Measurements from ENCODE around the gene SCNN1A.

The SCNN1A gene

DNA sequence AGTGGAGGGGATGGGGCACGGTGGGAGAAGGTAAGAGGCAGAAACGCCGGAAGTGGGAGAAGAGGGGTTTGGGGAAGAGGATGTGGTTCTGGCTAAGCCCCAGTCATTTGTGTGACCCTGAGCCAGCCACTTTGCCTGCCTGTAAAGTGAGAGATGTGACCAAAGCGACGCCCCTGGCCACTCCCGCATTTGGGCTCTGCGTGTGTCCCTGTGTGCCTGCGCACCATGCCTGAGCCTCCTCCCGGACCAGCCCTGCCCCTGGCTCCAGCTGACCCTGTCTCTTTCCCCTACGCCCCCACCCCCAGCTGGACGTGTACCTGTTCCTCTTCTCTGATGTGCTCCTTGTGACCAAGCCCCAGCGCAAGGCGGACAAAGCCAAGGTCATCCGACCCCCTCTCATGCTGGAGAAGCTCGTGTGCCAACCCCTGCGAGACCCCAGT, 56.9 kb downstream of the SCNN1A start:
- DNase-seq (ENCODE audit: low read depth, low spot score), result no peak

DNA sequence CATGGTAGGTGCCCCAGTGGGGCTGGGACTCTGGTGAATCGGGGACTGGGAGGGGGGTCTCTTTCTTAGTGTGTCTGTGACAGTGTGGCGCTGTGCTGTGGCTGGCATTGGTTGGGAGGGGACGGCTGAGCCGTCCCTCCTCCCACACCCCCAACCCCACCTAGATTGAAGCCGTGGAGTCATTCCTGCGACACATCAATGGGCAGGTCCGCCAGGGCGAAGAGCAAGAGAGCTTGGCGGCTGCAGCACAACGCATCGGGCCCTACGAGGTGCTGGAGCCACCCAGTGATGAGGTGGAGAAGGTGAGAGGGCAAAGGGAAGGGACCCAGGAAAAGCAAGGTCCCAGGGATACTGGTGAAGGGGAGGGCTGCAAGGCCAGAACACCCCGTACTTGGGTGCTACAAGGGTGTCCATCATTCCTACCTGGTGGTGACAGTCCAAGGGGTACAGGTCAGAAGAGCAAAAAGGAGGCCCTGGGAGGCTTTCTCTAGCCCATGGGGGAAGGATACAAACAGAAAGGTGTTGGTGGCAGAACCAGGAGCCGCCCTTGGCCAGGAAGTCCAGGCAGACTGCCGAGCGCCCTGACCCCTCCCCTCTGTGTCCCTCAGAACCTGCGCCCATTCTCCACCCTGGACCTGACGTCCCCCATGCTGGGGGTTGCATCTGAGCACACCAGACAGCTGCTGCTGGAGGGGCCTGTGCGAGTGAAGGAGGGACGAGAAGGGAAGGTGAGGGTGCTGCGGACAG, 57.5 kb downstream of the SCNN1A start:
- DNase-seq (ENCODE audit: low read depth, low spot score), result no peak

- no peak for DNase-seq (ENCODE audit: low read depth, low spot score)
Observed at GRCh38 chr12:6316921-6317692, 58.3 kb downstream of the SCNN1A start.

GRCh38 chr12:6315704-6316597, 59.4 kb downstream of the SCNN1A start:
- no peak for DNase-seq (ENCODE audit: low read depth, low spot score)

DNA sequence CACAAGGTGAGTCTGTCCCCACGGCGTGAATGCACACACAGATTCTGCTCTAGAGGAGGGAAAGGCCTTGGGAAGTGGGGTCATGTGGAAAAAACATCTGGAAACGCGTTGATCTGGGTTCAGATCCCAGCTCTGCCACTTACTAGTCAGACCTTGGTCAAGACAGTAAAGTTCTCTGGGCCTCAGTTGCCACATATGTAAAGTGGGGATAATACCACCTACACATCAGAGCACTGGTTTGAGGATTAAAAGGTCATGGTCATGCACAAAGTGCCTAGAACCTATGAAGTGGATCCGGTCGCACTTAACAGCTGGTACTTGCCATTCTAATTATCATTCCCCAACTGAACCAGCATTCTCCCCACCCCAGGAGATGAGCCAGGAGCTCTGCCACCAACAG, 60.2 kb downstream of the SCNN1A start:
- DNase-seq (ENCODE audit: low read depth, low spot score), result no peak

GRCh38 chr12:6314776-6315175, 60.6 kb downstream of the SCNN1A start:
- DNase-seq (ENCODE audit: low read depth, low spot score), result no peak

DNA sequence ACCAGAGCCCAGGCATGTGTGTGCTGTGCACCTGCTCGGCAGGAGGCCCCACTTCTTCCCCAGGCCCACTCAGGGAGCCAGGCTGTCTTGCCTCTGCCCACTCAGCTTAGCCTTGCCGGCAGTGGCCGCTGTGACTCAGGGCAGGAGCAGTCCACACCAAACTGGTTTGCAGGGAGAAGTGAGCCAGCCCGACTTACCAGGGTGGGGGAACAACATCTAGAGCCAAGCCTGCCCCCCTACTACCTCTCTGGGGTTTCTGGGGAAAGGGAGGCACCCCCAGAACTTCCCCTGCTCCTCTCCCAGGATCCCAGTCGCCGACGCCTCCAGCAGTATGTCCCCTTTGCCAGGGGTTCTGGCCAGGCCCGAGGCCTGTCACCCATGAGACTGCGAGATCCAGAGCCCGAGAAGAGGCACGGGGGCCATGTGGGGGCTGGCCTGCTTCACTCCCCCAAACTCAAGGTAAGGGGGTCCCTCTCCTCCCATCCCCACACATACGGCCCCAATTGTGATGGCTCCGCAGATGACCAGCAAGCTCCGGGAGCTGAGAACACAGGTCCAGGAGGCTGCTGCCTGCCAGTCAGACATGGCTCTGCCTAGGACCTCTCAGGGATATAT, 61.9 kb downstream of the SCNN1A start:
- DNase-seq (ENCODE audit: low read depth, low spot score), result no peak

DNA sequence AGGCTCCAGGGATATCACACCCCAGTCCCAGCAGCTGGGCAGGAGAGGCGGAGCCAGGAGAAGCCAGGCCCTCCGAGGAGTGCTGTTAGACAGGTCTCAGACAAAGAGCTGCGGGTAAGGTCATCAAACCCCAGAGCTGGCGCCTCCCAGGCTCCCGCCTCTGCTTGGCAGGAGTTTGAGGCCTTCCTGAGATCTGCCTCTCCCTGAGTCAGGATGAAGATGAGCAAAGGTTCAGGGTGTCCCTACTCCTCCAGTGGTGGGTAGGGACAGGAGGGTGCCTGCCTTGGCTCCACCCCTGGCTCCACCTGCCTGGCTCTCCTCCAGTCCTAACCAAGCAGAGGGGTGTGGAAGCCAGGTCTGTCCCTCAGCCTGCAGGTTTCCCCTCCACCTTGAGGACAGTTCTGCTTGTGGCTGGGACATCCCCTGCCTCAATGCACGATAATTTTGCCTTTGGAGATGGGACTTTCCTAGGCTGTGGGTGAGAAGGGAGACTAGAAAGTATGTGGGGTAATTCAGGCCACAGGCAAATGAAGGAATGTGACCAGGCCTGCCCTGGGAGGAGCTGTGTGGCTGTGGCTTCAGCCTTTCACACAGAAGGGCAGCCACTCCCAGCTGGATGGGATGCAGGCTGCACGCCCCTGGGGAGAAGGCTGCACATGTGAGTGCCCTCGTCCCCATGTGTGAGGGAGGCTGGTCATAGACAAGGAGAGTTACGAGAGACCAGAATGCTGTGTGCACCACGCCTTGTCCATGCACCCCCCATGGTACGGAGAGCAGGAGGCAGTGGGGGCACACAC, 62.6 kb downstream of the SCNN1A start:
- DNase-seq (ENCODE audit: low read depth, low spot score), result no peak

- no peak for DNase-seq (ENCODE audit: low read depth, low spot score)
Observed at GRCh38 chr12:6311822-6312528, 63.4 kb downstream of the SCNN1A start.

DNA sequence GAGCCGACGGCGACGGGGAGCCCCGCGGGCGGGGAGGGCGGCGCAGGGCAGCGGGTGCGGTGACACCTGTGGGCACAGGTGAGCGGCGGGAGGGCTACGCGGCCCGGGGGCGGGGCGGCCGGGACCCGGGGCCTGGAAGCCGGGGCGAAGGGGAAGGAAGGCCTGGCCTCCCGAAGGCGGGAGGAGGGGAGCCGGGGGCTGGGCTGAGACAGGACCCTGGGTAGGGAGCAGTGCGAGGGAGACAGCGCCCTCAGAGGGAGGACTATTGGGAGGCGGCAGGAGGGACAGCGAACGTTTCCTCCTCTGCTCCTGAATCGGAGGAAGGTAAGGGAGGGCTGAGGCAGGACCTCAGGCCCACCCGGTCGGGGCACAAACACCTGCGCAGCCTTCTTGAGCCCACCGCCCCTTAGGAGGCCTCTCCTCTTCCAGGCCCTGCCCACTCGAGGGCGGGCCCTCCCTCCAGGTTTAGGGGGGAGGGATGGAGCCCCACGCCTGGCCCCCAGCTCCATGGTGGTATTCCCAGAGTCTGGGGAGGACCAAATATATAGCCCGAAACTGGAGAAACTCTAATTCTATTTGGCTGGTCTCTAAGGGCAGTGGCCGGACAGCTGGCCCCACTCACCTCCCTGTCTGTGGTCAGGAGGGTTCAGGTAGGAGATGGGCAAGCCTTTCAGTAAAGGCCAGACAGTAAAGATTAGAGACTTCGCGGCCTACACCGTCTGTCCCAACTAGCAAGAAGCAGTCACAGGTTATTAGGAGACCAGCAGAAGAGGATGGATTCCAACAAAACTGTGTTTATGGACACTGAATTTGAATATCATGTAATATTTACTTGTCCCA, 64.4 kb downstream of the SCNN1A start:
- no peak for DNase-seq (ENCODE audit: low read depth, low spot score)

- DNase-seq (ENCODE audit: low read depth, low spot score), result no peak
Observed at GRCh38 chr12:6307529-6307928, 67.8 kb downstream of the SCNN1A start.

GRCh38 chr12:6306599-6307220, 68.7 kb downstream of the SCNN1A start:
- DNase-seq (ENCODE audit: low read depth, low spot score), result no peak

DNA sequence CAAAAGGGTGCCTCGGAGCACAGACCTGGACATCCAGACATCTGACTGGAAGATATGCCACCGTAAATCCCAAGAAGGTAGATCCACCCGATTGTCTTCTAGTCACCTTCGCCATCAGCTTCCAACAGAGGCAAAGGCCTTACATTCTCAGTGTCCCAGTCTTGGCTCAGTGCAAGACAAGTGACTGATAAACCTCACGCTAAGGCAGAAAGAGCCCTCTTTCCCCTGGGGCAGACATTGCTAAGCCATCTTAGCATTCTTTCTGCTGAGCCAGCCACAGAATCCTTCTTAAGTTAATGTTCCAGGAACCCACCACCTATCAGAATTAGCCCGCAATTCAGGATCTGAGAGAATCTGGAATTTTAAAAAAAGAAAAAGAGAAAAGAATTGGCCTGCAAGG, 69.2 kb downstream of the SCNN1A start:
- no peak for DNase-seq (ENCODE audit: low read depth, low spot score)

DNA sequence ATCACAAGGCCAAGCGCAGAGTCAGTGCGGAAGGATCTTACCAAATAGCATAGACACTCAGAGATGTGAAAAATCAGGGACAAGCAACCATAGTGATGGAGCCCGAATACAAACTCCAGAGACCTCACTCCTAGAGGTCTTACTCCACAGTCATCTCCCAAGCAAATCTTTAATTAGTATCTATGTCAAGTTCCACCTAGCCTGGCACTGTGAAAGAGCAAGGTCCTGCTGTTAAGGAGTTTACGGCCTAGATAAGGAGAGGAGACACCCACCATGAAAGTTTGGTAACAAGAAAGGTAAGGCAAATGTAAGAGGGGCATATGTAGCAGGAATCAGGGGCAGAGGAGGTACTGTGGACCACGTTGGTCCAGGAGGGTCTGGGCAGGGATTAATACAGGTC, 72.3 kb downstream of the SCNN1A start:
- DNase-seq (ENCODE audit: low read depth, low spot score), result no peak

DNA sequence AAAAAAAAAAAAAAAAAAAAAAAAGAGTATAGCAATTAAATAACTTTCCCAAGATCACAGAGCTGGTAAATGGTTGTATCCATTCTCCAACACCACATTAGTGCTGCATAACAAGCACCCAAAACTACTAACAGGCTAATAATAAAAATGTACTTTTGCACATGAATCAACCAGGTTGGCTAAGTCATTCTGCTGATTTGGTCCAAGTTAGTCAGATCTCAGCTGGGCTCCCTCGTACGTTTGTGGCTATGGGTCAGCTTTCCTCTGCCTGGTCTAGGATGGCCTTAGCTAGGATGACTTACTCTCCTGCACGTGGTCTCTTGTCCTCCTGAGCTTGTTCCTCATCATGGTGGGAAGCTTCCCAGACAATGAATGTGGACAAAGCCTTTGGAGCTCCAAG, 72.7 kb downstream of the SCNN1A start:
- no peak for DNase-seq (ENCODE audit: low read depth, low spot score)

- no peak for DNase-seq (ENCODE audit: low read depth, low spot score)
Observed at GRCh38 chr12:6301721-6302120, 73.6 kb downstream of the SCNN1A start.

- no peak for DNase-seq (ENCODE audit: low read depth, low spot score)
Observed at GRCh38 chr12:6297170-6297569, 78.2 kb downstream of the SCNN1A start.

All from activated naive CD8-positive, alpha-beta T cell treated with anti-CD3 and anti-CD28 coated beads, Interleukin-2, amount 50 U/mL, for 16 hours (primary cell).